GM18907 (cell line): ENCODE measurements around the gene NEUROG1.
A peak's percentile ranks its signal among the peaks of the same experiment; 100 is the strongest.

Source experiments
- ATAC-seq: cut with Tn5 transposase; IDR thresholded peaks from one replicate; pipeline ENCODE4 v1.9.1; 2021; ENCODE audit warnings: mild to moderate bottlenecking, moderate library complexity; ENCODE audit not compliant: unreplicated experiment

Gene NEUROG1

GRCh38 chr5:135565266-135565665, 29.5 kb upstream of the NEUROG1 start:
- ATAC-seq: no peak

GRCh38 chr5:135564331-135564730, 28.6 kb upstream of the NEUROG1 start:
- no peak for ATAC-seq

- ATAC-seq: no peak
Measured at GRCh38 chr5:135561266-135561665, 25.5 kb upstream of the NEUROG1 start.

- ATAC-seq: peak; percentile 94
Measured at GRCh38 chr5:135560858-135561257, 25.1 kb upstream of the NEUROG1 start.

GRCh38 chr5:135559354-135559753, 23.6 kb upstream of the NEUROG1 start:
- ATAC-seq: no peak

- ATAC-seq: no peak
Measured at GRCh38 chr5:135557076-135557838, 21.5 kb upstream of the NEUROG1 start.

GRCh38 chr5:135556620-135557019, 20.9 kb upstream of the NEUROG1 start:
- ATAC-seq: no peak

GRCh38 chr5:135555530-135555929, 19.8 kb upstream of the NEUROG1 start:
- ATAC-seq: no peak

GRCh38 chr5:135553688-135554462, 18.1 kb upstream of the NEUROG1 start:
- ATAC-seq: no peak

- peak; percentile 71 for ATAC-seq
Measured at GRCh38 chr5:135551593-135552447, 16.1 kb upstream of the NEUROG1 start.

GRCh38 chr5:135549413-135549812, 13.6 kb upstream of the NEUROG1 start:
- no peak for ATAC-seq

GRCh38 chr5:135547590-135548254, 12.0 kb upstream of the NEUROG1 start:
- ATAC-seq: no peak

- no peak for ATAC-seq
Measured at GRCh38 chr5:135546912-135547311, 11.1 kb upstream of the NEUROG1 start.

- ATAC-seq: no peak
Measured at GRCh38 chr5:135546101-135546500, 10.3 kb upstream of the NEUROG1 start.

GRCh38 chr5:135545099-135545498, 9.3 kb upstream of the NEUROG1 start:
- ATAC-seq: no peak

- no peak for ATAC-seq
Measured at GRCh38 chr5:135543485-135544304, 7.9 kb upstream of the NEUROG1 start.

- no peak for ATAC-seq
Measured at GRCh38 chr5:135543001-135543484, 7.3 kb upstream of the NEUROG1 start.

- no peak for ATAC-seq
Measured at GRCh38 chr5:135541807-135542502, 6.2 kb upstream of the NEUROG1 start.

- no peak for ATAC-seq
Measured at GRCh38 chr5:135539430-135540005, 3.8 kb upstream of the NEUROG1 start.
